GM19238 (cell line): ENCODE measurements around the gene FSTL4.
A peak's percentile ranks its signal among the peaks of the same experiment; 100 is the strongest.

Experiments
- DNase-seq: peaks from one replicate; pipeline ENCODE4 v3.0.0; 2011; ENCODE audit warnings: low spot score; ENCODE audit not compliant: insufficient read length

Gene FSTL4

DNA sequence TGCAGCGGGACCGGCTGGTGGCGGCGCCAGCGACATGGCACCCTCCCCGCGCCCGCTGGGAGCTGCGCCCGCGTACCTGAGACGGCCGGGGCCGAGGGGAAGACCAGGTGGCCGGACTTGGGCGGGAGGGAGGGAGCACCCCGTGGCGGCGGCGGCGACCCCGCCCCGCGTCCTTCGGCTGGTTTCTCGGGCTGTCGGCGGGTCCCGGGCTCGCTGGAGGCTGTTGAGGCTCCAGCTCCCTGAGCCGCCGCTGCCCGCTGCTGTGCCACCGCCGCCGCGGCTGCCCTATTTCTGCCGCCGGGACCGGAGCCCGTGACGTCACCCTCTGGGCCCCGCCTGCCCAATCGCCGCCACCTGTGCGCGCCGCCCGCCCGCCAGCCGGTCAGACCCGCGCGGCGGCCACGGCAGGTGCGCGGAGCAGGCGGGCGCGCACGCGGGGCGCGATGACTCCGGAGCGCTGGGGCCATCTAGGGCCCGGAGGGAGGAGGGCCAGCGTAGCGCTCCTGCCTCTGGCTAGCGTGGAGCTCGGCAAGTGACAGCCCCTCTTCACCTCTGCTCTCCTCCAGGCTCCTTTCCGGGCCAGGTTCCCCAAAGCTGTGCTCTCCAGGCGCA lies at the start of gene FSTL4:
Gene FSTL4, minus strand, starts transcription at position 293 of the 612 bp plus-strand sequence.
- DNase-seq = peak; percentile 16

DNA sequence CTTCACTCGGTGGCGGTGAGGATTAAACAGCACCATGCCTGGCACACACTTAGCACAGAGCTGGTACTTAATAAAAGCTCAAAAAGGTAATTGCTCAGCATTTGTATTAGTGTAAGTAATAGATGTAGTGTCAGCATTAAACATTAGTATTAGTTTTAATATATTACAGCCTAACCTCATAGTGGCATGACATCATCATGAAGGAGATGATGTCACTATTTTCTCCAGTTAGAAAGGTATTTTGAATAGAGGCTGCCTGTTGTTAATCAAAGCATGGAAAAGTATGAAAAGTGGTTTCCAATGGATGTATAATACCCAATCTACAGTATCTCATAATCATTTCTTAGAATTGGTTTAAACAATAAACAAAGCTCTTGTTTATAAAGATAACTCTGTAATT lies 49.0 kb upstream of the FSTL4 start:
- DNase-seq = no peak

DNA sequence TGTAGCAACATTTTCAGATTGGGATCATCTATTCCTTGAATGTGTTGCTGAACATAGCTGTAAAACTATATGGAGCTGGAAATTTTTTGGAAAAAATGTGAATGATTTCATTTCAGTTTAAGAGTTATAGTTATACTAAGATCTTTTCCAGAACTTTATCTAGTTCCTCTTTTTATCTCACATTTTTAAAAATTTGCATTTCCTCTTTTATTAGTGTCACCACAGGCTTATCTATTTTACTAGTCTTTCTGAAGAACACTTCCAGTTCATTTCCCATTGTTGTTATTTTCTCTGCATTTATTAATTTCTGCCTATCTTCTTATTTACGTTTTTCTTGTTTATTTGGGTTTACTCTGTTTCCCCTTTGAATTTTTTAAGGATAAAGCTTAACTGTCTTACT lies 46.0 kb upstream of the FSTL4 start:
- no peak for DNase-seq

DNA sequence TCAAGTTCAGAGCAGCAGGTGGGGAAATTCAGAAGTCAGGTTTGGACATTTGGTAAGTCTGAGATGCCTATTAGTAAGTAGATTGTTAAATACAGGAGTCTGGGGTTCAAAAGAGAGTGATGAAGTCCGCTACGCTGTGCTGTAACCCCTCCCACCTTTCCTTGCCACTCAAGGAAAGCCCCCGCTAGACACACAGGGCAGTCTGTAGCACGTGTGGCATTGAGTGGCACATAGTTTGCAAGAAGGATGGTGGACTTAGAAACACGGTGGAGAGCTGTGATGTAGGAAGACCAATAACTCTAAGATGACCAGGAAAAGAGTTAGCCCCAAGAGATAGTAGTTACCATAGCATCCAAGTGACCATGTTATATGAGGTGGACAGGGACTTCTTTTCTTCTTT lies 44.7 kb upstream of the FSTL4 start:
- no peak for DNase-seq

DNA sequence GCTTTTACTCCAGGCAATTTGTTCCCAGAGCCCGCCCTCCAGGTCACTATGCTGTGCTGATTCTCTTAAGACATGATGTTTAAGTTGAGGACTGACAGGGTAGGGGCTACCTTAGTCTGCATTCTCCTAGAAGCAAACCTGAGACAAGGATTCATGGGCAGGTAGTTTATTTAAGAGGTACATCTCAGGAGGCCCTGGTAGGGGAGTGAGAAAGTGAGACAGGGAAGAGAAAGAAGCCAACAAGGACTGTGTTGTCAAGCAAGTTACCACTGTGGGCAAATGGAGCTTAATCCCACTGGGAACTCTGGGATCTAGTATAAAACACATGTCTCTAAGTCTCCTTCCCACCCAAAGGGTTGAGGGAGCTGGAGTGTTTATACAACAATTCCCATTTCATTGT lies 43.6 kb upstream of the FSTL4 start:
- DNase-seq = no peak

DNA sequence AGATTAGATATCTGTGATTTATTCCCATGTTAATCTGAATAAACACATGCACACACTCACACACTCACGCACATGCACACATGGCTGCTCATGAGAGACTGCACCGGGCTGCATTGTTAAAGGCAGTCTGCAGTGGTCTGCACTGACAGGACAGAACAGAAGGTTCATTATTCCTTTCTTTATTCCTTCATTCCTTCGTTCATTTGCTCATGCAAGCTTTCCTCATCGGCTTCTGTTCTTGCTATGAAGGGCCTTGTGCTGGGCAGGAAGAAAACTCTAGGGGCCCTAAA lies 41.4 kb upstream of the FSTL4 start:
- no peak for DNase-seq

DNA sequence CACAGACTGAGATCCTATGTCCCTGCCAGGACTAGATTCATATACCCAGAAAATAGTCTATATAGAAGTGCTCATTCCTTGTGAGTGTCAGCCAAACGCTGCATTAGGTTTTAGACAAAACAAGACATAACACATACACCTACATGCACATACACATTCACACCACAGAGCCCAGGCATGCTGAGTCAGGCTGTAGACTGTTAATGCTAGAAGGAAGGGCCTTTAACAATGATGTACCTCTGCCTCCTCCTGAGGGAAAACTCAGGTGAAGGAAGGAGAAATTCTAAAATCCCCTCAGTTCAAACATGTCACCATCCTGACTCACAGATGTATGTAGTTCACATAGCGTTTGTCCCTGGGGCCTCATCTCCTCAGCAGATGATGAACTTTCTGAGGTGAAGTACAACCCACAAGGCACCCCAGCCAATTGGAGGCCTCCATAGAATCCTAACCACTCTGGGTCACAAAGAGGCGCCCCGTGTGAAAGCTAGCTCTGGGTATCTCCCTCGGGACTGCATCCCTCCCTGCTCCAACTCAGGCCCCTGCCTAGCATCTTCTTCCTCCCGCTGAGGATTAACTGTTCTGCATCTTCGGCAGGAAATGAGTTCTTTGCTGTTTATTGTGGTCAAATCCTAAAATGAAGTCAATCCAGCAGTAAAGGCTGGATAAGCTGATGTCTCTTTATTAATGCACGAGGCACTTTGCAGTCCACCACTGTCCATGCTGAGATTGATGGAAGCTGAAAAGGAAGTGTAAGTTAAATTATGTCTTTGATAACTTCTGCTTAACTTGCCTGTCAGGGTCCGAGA lies 40.8 kb upstream of the FSTL4 start:
- DNase-seq = no peak

DNA sequence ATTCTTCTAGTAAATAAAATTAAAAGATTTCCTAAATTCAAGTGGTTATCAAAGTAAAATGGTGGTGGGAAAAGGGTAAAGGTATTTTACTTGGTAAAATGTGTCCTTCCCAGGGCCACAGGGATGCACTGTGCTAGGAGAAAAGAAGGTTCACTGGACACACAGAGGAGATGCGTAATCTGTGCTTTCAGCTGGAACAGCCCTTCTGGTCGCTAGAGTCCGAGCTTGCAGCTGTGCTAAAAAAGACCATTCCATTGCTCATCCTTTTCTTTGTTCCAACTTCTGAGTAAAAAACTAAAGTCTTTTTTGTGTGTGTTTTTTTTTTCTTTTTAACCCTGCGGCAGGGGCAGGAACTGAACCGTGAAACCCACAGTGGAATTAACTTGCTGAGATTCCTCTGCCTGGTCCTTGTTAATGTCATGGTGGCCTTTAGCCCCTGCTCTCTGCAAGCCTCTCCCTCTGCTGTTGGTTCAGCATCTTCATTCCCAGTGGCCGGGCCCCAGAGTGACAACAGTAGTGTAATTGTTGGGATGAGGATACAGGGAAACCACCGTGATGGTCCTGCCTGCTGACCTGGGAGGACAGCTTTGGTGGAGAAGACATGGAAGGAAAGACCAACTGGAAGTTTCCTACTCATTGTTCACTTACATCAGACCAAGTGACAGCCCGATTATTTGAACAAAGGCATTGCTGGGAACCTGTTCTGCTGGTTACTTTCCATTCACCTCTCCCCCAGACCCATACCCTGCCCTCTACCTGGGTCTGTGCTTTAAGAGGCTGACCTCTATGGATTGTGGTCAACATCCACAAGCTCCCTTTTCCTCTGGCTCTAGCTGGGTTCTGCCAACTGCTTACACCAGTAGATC lies 31.9 kb upstream of the FSTL4 start:
- no peak for DNase-seq

DNA sequence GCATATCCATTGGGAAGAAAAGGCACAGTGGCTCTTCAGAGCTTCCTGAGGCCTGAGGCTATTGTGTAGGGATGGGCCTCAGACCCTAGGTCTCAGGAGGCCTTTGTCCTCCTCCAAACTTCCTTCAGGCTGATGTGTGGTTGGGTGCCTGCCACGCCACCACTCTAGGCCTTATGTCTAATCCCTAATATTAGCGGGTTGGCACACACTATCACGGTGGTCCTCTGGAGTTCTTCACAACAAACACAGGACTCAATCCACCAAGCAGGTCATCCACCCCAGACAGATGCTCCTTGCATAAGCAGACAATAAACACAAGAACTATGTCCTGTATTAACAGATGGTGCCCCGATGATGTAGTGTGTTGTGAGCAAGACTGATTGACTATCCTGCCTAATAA lies 31.0 kb upstream of the FSTL4 start:
- no peak for DNase-seq

DNA sequence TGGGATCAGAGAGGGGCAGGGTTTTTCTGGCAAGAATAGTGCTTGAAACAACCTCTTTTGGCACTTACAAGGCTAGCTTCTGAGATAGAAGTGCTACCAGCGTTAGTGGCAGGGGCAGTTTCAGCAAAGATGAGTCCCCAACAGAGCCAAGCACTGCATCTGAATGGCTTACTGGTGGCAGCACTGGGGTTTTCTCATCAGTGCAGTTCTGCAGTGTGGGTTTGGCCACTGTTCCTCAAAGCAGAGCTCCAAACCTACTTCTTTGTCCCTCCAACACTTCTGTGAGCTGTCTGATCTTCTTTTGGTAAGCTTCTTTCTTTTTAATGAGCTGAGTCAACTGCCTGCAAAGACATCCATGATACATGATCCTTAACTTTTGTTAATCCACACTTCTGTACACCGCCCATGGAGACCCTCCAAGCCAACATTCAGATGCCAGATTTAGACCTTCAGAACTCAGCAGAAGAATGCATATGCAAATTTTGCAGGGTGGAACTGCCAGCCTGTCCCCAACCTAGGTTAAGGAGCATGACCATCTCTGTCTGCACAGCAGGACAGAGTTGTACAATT lies 29.9 kb upstream of the FSTL4 start:
- no peak for DNase-seq

DNA sequence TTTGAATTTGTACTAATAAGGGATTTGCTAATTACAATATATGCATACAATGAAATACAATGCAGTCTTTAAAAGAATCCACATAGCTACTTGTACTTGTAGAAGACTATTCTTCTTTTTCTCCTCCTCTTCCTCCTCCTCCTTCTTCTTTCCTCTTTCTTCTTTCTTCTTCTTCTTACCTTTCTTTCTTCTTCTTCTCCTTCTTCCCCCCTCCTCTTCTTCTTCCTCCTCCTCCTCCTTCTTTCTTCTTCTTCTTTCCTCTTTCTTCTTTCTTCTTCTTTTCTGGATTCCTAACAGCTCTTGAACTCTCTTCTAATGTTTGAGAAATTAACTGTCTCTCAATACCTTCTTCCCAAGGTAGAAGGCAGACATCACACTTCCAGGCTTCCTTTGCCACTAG lies 29.3 kb upstream of the FSTL4 start:
- no peak for DNase-seq

DNA sequence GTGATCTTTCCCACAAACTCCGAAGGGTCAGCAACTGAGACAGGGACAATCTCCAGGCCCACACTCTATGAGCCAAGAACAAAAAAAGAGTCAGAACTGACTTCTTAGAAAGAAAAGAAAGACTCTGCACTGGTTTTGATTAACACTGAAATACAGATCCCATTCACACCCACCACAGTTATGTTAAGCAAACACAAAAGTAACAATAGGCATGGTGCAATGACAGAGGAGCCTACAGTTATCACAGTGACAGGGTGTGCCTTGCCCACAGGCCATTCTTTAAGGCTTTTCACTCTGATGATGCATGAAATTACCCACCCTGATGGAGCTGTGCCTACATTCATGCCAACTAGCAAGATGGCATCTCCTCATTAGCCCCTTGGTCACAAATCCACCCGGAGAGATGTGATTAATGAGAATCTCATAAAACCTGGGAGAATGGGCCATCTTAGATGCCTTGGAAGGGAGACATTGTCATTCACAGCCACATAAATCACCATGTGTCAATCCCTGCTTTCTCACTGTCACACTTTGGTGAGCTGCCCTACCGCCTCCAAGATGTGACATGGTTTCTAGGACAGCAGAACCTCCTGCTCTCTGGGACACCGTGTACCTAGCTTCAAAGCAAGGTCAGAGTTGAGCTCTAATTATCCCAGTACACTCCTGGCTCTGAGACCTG lies 27.6 kb upstream of the FSTL4 start:
- no peak for DNase-seq

DNA sequence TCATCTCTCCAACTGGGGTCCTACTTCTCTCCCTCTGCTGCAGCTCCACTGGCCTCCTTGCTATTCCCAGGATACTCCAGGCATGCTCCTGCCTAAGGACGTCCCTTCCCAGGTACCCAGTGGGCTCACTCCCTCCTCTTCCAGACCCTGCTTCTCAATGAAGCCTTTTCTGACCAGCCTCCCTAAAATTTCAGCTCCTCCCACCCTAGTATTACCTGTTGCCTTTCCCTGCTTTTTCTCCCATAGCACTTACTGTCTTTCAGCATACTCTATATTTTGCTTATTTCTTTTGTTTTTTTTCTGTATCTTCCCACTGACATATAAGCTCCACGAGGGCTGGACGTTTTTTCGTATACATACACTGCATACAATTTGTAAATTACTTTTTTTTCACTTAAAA lies 26.1 kb upstream of the FSTL4 start:
- DNase-seq = no peak

DNA sequence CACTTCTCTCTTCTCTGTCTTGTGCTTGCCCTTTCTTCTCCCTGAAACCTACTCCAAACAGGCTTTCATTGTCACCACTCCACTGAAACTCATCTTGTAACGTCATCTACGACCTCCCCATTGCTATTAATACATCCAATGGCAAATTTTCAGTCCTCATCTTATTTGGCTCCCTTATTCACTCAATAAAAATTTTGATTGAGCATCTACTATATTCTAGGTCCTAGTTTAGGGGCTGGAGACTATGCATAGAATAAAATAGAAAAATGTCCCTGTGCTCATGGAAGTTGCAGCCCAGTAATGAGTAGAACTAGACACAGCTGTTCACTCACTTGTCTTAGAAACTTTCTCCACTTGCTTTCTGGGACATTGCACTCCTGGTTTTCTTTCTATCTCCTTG lies 24.9 kb upstream of the FSTL4 start:
- DNase-seq = no peak

DNA sequence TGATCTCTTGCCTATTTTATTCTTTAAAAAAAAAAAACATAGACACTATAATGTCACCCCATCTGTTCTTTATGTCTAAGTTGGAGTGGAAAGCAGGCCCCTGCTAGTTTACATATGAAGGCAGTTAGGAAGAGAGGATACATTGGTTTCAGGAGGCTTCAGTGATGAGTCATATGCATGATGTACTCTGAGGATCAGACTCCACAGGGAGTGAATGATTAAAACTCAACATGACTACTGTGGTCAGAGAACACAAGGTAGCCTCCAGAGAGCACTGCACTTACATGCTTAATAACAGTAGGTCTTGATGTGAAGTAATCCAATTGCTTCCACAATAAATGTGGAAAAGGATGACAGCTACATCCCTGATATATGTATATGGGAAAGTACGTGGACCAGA lies 22.7 kb upstream of the FSTL4 start:
- no peak for DNase-seq

DNA sequence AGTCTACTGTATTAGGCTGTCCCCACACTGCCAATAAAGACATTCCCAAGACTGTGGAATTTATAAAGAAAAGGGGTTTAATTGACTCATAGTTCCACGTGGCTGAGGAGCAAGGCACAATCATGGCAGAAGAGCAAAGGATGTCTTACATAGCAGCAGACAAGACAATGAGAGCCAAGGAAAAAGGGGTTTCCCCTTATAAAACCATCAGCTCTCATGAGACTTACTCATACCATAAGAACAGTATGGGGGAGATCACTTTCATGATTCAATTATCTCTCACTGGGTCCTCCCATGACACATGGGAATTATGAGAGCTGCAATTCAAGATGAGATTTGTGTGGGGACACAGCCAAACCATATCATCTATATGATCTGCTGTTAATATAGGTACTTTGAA lies 14.8 kb upstream of the FSTL4 start:
- DNase-seq = no peak

DNA sequence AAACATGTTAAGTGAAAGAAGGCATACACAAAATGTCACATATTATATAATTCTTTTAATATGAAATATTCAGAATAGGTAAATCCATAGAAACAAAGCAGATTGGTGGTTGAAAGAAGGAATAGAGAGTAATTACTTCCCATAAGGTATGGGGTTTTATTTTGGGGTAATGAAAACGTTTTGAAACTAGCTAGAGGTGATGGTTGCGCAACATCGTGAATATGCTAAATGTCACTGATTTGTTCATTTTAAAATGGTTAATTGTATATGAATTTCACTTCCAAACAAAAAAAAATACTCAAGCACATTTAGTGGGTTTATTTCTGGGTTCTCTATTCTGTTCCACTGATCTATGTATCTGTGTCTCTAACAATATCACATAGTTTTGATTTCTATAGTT lies 12.0 kb upstream of the FSTL4 start:
- no peak for DNase-seq

DNA sequence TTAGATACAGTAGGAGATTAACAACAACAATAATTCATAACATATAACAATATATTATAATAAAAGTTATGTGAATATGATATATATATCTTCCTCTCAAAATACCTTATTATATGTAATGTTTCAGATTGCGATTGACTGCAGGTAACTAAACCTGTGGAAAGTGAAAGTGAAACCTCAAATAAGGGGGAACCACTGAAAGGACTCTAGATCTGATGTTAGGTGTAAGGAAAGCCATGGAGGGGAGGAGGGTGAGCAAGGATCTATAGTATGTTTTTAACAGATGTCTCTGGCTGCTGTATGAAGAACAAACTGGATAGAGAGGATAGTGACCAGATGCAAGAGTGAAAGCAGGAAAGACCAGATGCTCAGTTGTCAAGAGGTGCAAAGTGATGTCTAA lies 5.8 kb upstream of the FSTL4 start:
- DNase-seq = no peak

DNA sequence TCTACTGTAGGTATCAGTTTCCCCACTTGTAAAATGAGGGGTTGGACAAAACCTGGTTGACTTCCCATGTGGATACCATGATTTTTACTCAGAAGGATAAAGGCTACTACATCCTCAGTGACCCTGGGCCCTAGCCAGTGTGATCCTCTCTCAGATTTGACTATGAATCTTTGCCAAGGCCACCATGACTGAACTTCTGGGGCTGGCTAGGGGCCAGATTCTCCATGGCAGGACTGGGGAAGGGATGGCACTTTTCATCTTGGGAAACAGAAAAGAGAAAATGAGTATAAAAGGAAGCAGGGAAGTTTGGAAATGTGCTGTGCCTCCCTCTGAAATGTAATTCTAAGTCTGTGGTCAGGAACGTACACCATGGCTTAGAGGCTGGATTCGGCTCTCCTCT lies 1.4 kb upstream of the FSTL4 start:
- no peak for DNase-seq

DNA sequence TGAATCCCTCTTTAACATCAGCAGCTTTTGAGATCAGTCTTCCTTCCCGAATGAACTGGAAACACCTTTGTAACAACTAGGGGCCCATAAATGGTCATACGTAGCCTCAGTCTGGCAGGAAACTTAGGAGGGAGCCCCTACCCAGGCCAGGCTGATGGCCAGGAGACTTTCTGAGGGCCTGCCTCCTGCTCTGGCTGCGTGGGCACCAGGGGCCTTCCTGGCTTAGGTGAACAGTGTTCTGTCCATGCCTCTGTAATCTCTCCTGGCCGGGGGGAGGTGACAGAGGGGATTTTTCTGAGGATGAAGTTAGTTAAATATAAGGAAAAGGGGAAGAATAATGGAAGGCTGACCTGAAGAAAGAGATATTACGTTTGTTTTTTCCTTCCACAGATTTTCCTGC lies 843 bp upstream of the FSTL4 start:
- no peak for DNase-seq

DNA sequence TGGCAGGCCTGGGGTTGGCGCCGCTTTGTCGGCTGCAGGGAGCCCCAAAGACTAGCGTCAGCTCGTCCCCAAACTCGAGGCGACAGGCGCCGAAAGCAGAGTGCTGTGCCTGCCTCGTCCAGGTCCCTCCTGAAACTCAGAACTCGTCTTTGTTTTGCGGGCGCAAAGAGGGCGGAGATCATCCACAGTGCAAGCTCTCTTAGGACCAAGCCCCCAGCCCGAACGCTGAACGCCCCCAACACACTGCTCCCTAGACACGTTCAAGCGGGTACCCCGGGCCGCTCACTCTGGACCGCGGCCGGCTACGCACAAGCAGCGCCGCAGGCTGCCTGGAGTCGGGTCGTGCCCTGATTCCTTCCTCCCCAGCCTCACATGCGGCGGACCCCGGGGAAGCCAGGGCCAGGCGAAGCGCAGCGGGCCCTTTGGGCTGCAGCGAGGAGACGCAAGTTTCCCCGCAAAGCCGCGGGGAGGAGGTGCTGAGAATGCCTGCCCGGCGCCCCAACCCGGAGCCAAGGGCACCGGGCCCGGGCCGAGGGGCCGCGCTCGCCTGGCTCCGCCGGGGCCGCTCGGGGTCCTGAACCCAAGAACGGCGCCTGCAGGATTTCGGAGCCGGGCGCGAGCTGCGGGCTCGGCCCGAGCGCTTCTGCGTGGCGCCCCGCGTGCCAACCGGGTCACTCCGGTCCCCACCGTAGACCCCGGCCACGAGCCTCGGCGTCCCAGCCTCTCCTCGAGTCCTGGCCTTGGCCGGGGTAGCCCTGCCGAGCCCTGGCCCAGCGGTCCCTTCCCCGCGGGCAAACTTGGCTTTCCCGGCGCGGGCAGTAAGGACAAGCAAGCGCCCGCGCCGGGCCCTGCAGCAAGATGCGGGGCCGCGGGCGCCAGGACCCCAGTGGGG lies 738 bp downstream of the FSTL4 start:
- no peak for DNase-seq
